Measurements from ENCODE around the gene GORASP2.

GRCh38 chr2:170942615-170943014 lies 13.6 kb downstream of the GORASP2 start:
- TF ChIP-seq CTCF (IDR thresholded peaks at IDR 0.05) (no peak), POLR2A (IDR thresholded peaks at IDR 0.05) (no peak)
